ENCODE results near the gene PARG.
"Not testable (repeated sequence)": the region's sequence is repeated elsewhere in the genome, so short reads cannot be mapped to it uniquely, and the experiment has no call there.

- not testable (repeated sequence) for TF ChIP-seq CTCF (conservative IDR thresholded peaks at IDR 0.05); ZFX (IDR thresholded peaks at IDR 0.05)
Observed at GRCh38 chr10:49988376-49988775, 46.5 kb upstream of the PARG start, which contains the start of gene AGAP6.
